ENCODE measurements around the gene CBY2.

The CBY2 gene

DNA sequence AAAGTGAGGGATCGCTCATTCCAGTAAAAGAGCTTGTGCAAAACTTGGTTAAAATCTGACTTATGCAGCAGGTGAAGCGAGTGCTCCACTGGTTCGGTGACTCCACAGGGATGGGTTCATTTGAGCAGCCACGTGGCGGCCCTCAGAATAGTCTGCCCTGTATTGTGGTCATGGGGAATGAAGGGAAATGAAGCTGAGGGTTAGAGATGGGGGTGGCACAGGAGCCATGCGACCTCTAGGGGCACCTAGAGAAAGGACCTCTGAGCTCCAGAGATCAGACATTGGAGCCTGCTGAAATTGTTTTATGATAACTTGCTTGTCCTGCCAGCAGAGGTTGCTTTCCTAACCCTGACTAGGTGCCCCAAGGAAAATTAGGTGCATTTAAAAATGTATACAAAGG, 26.6 kb downstream of the CBY2 start:
- no peaks in the 10 kb centered on the region for H3K27me3 ChIP-seq (ENCODE audit: insufficient read depth, poor library complexity, severe bottlenecking)
- peak in 1 of 2 experiments; percentile 51 for DNase-seq (ENCODE audit: low read depth in 1 of 2, low spot score in 1 of 2)
- H3K4me3 ChIP-seq (replicated peaks; ENCODE audit: insufficient read depth, low read length), result no peak overlapping the region
- no peak overlapping the region for H3K27ac ChIP-seq (replicated peaks)
- TF ChIP-seq, protein P1, sequence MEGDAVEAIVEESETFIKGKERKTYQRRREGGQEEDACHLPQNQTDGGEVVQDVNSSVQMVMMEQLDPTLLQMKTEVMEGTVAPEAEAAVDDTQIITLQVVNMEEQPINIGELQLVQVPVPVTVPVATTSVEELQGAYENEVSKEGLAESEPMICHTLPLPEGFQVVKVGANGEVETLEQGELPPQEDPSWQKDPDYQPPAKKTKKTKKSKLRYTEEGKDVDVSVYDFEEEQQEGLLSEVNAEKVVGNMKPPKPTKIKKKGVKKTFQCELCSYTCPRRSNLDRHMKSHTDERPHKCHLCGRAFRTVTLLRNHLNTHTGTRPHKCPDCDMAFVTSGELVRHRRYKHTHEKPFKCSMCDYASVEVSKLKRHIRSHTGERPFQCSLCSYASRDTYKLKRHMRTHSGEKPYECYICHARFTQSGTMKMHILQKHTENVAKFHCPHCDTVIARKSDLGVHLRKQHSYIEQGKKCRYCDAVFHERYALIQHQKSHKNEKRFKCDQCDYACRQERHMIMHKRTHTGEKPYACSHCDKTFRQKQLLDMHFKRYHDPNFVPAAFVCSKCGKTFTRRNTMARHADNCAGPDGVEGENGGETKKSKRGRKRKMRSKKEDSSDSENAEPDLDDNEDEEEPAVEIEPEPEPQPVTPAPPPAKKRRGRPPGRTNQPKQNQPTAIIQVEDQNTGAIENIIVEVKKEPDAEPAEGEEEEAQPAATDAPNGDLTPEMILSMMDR (IDR thresholded peaks at IDR 0.05; ENCODE audit: insufficient read depth, low read length), result peak; percentile 45
- no peak for TF ChIP-seq GABPA (IDR thresholded peaks at IDR 0.05; ENCODE audit: low read depth)

DNA sequence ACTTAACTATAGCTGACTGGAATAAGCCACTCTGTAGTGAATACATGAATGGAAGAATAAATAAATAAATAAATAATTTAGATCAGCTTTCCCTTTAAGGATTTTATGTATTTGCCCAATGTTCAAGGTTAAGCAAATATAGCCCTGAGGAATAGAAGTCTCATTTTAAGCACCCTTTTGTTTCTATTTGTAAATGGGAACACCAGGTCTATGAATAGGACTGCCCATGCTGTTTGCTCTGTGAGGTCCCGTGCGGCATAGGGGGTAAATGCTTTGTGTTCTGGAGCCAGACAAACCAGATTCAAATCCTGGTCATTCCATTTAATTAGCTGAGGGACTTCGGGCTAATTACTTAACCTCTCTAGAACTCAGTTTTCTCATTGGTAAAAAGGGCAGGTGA, 29.3 kb downstream of the CBY2 start:
- DNase-seq (ENCODE audit: low read depth in 1 of 2, low spot score in 1 of 2), result no peak
- TF ChIP-seq POLR2AphosphoS5 (IDR thresholded peaks at IDR 0.05; ENCODE audit: low read depth) (no peak), GABPA (IDR thresholded peaks at IDR 0.05; ENCODE audit: low read depth) (no peak), SPI1 (IDR thresholded peaks at IDR 0.05; ENCODE audit: borderline replicate concordance, low read depth) (no peak)
- TF ChIP-seq, protein P1 (IDR thresholded peaks at IDR 0.05; ENCODE audit: insufficient read depth, low read length), result no peak
- TF ChIP-seq, protein P2, sequence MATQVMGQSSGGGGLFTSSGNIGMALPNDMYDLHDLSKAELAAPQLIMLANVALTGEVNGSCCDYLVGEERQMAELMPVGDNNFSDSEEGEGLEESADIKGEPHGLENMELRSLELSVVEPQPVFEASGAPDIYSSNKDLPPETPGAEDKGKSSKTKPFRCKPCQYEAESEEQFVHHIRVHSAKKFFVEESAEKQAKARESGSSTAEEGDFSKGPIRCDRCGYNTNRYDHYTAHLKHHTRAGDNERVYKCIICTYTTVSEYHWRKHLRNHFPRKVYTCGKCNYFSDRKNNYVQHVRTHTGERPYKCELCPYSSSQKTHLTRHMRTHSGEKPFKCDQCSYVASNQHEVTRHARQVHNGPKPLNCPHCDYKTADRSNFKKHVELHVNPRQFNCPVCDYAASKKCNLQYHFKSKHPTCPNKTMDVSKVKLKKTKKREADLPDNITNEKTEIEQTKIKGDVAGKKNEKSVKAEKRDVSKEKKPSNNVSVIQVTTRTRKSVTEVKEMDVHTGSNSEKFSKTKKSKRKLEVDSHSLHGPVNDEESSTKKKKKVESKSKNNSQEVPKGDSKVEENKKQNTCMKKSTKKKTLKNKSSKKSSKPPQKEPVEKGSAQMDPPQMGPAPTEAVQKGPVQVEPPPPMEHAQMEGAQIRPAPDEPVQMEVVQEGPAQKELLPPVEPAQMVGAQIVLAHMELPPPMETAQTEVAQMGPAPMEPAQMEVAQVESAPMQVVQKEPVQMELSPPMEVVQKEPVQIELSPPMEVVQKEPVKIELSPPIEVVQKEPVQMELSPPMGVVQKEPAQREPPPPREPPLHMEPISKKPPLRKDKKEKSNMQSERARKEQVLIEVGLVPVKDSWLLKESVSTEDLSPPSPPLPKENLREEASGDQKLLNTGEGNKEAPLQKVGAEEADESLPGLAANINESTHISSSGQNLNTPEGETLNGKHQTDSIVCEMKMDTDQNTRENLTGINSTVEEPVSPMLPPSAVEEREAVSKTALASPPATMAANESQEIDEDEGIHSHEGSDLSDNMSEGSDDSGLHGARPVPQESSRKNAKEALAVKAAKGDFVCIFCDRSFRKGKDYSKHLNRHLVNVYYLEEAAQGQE (IDR thresholded peaks at IDR 0.05; ENCODE audit: insufficient replicate concordance, low read depth), result no peak
- no peak overlapping the region for H3K4me3 ChIP-seq (replicated peaks; ENCODE audit: insufficient read depth, low read length)
- H3K27ac ChIP-seq (replicated peaks), result no peak overlapping the region
- H3K27me3 ChIP-seq (ENCODE audit: insufficient read depth, poor library complexity, severe bottlenecking), result no peaks in the 10 kb centered on the region

DNA sequence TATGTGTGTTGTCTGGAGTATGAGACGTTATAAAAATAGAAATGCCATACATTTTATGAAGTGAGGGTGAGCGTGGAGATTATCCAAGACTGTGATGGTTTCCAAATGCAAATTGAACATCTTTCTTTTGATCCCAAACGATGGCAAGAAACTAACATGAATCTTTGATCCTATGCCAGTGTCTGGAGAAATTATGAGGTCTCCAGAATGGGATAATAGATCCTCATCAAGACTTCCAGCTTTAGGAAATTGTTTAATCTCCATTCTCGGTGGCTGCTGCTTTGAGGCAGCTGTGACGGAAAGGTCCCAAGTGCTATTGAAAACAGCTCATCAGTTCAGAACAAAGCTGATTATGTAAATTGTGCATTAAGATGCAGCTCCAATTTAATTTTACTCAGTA, 30.8 kb downstream of the CBY2 start:
- DNase-seq (ENCODE audit: low read depth in 1 of 2, low spot score in 1 of 2), result no peak
- Histone ChIP-seq H3K27me3 (ENCODE audit: insufficient read depth, poor library complexity, severe bottlenecking) (no peaks in the 10 kb centered on the region), H3K27ac (replicated peaks) (no peak overlapping the region), H3K4me3 (replicated peaks; ENCODE audit: insufficient read depth, low read length) (no peak overlapping the region)
- TF ChIP-seq, protein P2 (IDR thresholded peaks at IDR 0.05; ENCODE audit: insufficient replicate concordance, low read depth), result no peak
- TF ChIP-seq POLR2AphosphoS5 (IDR thresholded peaks at IDR 0.05; ENCODE audit: low read depth) (no peak), GABPA (IDR thresholded peaks at IDR 0.05; ENCODE audit: low read depth) (no peak), SPI1 (IDR thresholded peaks at IDR 0.05; ENCODE audit: borderline replicate concordance, low read depth) (no peak)
- TF ChIP-seq, protein P1 (IDR thresholded peaks at IDR 0.05; ENCODE audit: insufficient read depth, low read length), result no peak

DNA sequence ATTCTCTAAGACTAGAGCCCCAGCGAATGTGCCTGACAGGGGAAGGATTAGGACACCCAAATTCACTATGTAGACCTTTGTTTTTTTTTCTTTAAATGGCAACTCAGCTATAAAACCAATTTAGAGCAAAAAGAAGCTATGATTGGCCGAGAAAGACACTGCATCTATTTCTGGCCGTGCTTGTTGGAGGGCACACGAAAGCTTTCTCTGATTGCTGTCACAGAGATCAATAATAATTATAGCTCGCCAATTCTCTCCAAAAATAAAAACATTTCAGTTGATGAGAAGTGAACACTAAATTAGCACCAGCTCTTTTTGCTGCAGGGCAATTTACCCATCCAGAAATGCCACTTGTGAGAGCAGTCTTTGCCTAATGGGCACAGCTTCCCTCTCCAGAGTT, 31.2 kb downstream of the CBY2 start:
- H3K4me3 ChIP-seq (replicated peaks; ENCODE audit: insufficient read depth, low read length), result no peak overlapping the region
- no peak for DNase-seq (ENCODE audit: low read depth in 1 of 2, low spot score in 1 of 2)
- no peak overlapping the region for H3K27ac ChIP-seq (replicated peaks)
- H3K27me3 ChIP-seq (ENCODE audit: insufficient read depth, poor library complexity, severe bottlenecking), result no peaks in the 10 kb centered on the region
- TF ChIP-seq, protein P1 (IDR thresholded peaks at IDR 0.05; ENCODE audit: insufficient read depth, low read length), result no peak
- TF ChIP-seq GABPA (IDR thresholded peaks at IDR 0.05; ENCODE audit: low read depth) (no peak), SPI1 (IDR thresholded peaks at IDR 0.05; ENCODE audit: borderline replicate concordance, low read depth) (no peak), POLR2AphosphoS5 (IDR thresholded peaks at IDR 0.05; ENCODE audit: low read depth) (no peak)
- TF ChIP-seq, protein P2 (IDR thresholded peaks at IDR 0.05; ENCODE audit: insufficient replicate concordance, low read depth), result no peak

Measured in HL-60 (cell line).